ENCODE data around the gene AP5S1. TPM values are rescaled to one million over a fixed set of nuclear protein-coding genes. Genes with fewer than 3 reads are reported as not detected.

The AP5S1 gene
- total RNA-seq, 1 donor from 2014 or later = 14.4 TPM

- TF ChIP-seq CTCF (conservative IDR thresholded peaks at IDR 0.05; ENCODE audit: low read depth, low read length) = no peak
- DNase-seq (ENCODE audit: low read depth) = no peak
- no peak overlapping the region for H3K4me3 ChIP-seq (ENCODE audit: low read depth, low read length)
Measured at GRCh38 chr20:3812975-3813847, 7.1 kb upstream of the AP5S1 start.

GRCh38 chr20:3813848-3814581 lies 6.3 kb upstream of the AP5S1 start:
- no peak for TF ChIP-seq CTCF (conservative IDR thresholded peaks at IDR 0.05; ENCODE audit: low read depth, low read length)
- DNase-seq (ENCODE audit: low read depth) = no peak

GRCh38 chr20:3814928-3815495 lies 5.3 kb upstream of the AP5S1 start:
- no peak for TF ChIP-seq CTCF (conservative IDR thresholded peaks at IDR 0.05; ENCODE audit: low read depth, low read length)
- H3K4me3 ChIP-seq (ENCODE audit: low read depth, low read length) = no peak overlapping the region
- DNase-seq (ENCODE audit: low read depth) = no peak

More at GRCh38 chr20:3813848-3814581, 6.3 kb upstream of the AP5S1 start:
- no peak overlapping the region for H3K4me3 ChIP-seq (ENCODE audit: low read depth, low read length)

- no peak overlapping the region for H3K4me3 ChIP-seq (ENCODE audit: low read depth, low read length)
- DNase-seq (ENCODE audit: low read depth) = no peak
- TF ChIP-seq CTCF (conservative IDR thresholded peaks at IDR 0.05; ENCODE audit: low read depth, low read length) = no peak
Measured at GRCh38 chr20:3815703-3816315, 4.5 kb upstream of the AP5S1 start.

- DNase-seq (ENCODE audit: low read depth) = no peak
- no peak overlapping the region for H3K4me3 ChIP-seq (ENCODE audit: low read depth, low read length)
- TF ChIP-seq CTCF (conservative IDR thresholded peaks at IDR 0.05; ENCODE audit: low read depth, low read length) = peak; percentile 85
Measured at GRCh38 chr20:3818155-3819151, 1.9 kb upstream of the AP5S1 start.
